GM20431 (cell line): ENCODE measurements around the gene P4HA2.

Source experiments
- in situ Hi-C: fragments of 300-500 bp; cut with MseI, MboI; formaldehyde crosslinking; loops from one replicate; pipeline ENCODE4 v1.15.0; 2020; ENCODE audit warnings: low sequenced_read_pairs; ENCODE audit not compliant: unreplicated experiment

P4HA2 gene

GRCh38 chr5:132253452-132254320 is 26.0 kb upstream of the P4HA2 start:
- in situ Hi-C loops = no loop called here

- in situ Hi-C loops = no loop called here
Measured at GRCh38 chr5:132253008-132253441, 25.4 kb upstream of the P4HA2 start.

GRCh38 chr5:132251220-132251725 is 23.6 kb upstream of the P4HA2 start:
- in situ Hi-C loops = no loop called here

- in situ Hi-C loops = no loop called here
Measured at GRCh38 chr5:132250547-132250946, 22.9 kb upstream of the P4HA2 start.

GRCh38 chr5:132246806-132247205 is 19.2 kb upstream of the P4HA2 start:
- in situ Hi-C loops = no loop called here

GRCh38 chr5:132245593-132245992 is 17.9 kb upstream of the P4HA2 start:
- in situ Hi-C loops = no loop called here

GRCh38 chr5:132243366-132243977 is 15.8 kb upstream of the P4HA2 start:
- in situ Hi-C loops = no loop called here

- in situ Hi-C loops = no loop called here
Measured at GRCh38 chr5:132239776-132240175, 12.1 kb upstream of the P4HA2 start.

GRCh38 chr5:132238901-132239500 is 11.3 kb upstream of the P4HA2 start:
- in situ Hi-C loops = no loop called here

GRCh38 chr5:132238169-132238744 is 10.6 kb upstream of the P4HA2 start:
- in situ Hi-C loops = no loop called here

GRCh38 chr5:132237670-132238069 is 10.0 kb upstream of the P4HA2 start:
- in situ Hi-C loops = no loop called here

GRCh38 chr5:132237141-132237540 is 9.5 kb upstream of the P4HA2 start:
- in situ Hi-C loops = no loop called here

GRCh38 chr5:132235340-132235739 is 7.7 kb upstream of the P4HA2 start:
- in situ Hi-C loops = no loop called here

- in situ Hi-C loops = no loop called here
Measured at GRCh38 chr5:132234684-132235062, 7.0 kb upstream of the P4HA2 start.

- in situ Hi-C loops = no loop called here
Measured at GRCh38 chr5:132233811-132234683, 6.4 kb upstream of the P4HA2 start.

GRCh38 chr5:132233081-132233480 is 5.4 kb upstream of the P4HA2 start:
- in situ Hi-C loops = no loop called here

GRCh38 chr5:132232465-132232864 is 4.8 kb upstream of the P4HA2 start:
- in situ Hi-C loops = no loop called here

- in situ Hi-C loops = no loop called here
Measured at GRCh38 chr5:132230871-132231270, 3.2 kb upstream of the P4HA2 start.

GRCh38 chr5:132229236-132229635 is 1.6 kb upstream of the P4HA2 start:
- in situ Hi-C loops = no loop called here
